HG02852 (cell line): Measurements from ENCODE around the gene PTOV1.

Experiments used
- ATAC-seq: cut with Tn5 transposase; IDR thresholded peaks from one replicate; pipeline ENCODE4 v1.9.1; 2021; ENCODE audit warnings: mild to moderate bottlenecking, moderate library complexity; ENCODE audit not compliant: unreplicated experiment

PTOV1 gene

DNA sequence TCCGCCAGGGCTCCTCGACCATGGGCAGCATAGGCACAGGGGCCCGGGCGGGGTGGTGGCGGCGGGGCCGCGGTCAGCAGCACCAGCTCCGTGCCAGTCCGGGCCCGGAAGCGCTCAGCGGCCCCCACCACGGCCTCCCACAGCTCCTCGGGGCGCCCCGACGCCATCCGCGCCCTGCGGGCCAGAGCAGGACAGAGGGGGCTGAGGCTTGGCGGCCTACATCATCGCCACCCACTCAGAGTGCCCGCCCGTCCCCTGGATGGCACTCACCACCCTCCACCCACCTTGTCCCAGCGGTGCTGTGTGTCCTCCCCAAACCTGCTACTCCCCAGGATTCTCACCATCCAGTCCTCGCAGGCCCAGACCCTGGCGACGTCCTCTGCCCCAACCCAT lies 22.2 kb downstream of the PTOV1 start:
- no peak for ATAC-seq

DNA sequence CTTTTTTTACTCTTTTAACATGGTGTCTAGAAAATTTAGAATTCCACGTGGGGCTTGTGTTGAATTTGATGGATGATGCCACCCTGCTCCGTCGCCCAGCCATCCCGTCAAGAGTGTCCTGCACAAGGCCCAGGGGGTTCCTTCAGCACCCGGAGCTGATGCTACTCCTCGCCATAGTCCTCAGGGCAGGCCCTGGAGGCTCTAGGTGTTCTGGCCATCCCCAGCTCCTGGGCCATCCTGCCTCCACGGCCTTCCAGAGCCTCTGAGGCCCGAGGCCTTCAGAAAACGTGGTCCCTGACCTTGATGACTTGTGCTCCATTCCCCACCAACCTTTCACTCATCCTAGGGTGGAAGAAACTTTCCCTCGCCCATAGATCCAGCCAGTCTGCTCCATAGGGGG lies 22.9 kb downstream of the PTOV1 start:
- ATAC-seq: no peak

DNA sequence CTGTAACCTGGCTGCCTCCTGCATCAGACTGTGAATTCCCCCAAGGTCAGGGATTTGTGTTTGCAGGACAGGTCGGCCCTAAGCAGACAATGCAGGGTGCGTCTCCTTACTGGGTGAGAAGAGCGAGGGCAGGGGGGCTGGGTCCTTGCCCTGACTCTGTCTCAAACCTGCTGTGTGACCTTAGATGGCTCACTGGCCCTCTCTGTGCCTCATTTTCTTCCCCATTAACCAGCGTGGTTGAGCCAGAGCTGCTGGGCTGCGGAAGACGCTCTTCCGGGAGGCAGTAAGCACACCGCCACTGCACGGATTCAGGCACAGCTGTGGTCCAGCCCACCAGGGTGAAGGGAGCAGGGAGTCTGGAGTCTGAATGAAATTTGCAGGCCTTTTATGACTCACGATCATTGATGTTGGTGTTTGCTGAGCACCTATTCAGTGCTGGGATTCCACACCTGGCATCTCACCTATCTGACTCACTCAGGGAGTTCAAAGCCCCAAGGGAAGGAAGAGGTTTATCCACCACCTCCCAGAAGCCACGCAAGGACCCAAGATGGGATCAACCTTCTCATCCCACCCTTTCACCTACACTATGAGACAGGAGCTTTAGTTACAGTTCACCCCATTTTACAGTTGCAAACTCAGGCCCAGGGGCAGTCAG lies 23.7 kb downstream of the PTOV1 start:
- ATAC-seq: no peak

DNA sequence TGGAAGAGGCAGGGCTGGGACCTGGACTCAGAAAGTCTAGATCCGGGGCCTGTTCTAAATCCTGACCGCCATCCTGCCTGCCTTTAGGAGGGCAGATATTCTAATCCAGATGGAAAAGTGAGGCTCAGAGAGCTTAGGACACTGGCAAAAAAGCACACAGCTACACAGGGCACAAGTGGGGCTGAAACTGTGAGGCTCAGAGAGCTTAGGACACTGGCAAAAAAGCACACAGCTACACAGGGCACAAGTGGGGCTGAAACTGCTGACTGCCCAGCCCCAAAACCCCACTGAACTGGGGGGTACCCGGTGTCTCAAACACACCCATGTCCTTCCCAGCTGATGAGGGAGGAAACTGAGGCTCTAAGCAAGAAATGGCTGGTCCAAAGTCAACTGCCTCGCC lies 24.2 kb downstream of the PTOV1 start:
- no peak for ATAC-seq

DNA sequence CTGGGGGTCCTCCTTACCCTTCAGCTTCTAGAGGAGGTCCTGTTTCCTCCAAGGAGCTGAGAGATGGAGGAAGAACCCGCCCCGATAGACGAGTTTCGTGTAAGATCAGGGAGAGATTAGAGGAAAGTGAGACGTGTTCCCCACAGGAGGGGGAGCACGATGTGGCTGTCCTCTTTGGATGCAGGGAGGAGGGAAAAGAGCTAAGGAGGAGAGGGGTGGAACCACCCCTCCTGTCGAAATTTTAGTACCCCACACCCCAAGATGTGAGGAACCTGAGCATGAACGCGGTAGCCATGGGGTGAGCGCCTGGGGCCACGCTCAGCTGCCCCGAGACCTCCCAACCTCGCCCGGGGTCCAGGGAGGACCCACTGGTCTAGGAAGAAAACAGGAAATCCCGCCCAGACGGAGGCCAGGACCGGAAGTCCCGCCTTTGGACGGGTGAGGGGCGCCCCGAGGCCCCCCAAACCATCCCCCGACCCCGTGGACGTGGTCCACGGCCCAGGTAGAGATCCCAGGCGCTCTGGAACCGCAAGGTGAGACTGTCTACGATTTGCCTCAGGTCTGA lies 25.0 kb downstream of the PTOV1 start:
- no peak for ATAC-seq

DNA sequence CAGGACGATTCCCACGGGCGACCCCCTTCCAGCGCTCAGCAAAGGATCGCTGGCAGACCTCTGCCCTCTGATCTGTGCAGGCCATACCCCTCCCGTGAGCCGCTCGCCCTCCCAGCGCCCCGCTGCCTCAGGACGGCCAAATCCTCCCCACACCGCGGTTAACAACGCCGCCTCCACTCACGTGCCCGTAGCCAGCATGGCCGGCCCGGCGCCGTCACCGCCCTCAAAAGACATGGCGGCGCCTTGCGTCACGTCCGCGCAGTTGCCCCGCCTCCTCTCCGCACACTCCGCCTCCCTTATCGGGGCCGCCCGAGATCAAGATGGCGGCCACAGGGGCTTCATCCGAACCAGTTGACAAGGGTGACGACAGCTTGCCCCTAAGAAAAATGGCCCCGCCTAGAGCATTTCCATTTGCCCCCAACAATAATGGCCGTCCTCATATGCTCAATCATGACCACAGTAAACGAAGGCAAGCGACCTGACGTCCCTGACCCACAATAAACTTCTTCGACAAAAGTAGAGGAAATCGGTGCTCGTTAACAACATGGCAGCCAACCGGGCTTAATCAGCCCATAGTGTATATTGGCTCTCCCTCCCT lies 25.6 kb downstream of the PTOV1 start:
- ATAC-seq: peak; percentile 41

DNA sequence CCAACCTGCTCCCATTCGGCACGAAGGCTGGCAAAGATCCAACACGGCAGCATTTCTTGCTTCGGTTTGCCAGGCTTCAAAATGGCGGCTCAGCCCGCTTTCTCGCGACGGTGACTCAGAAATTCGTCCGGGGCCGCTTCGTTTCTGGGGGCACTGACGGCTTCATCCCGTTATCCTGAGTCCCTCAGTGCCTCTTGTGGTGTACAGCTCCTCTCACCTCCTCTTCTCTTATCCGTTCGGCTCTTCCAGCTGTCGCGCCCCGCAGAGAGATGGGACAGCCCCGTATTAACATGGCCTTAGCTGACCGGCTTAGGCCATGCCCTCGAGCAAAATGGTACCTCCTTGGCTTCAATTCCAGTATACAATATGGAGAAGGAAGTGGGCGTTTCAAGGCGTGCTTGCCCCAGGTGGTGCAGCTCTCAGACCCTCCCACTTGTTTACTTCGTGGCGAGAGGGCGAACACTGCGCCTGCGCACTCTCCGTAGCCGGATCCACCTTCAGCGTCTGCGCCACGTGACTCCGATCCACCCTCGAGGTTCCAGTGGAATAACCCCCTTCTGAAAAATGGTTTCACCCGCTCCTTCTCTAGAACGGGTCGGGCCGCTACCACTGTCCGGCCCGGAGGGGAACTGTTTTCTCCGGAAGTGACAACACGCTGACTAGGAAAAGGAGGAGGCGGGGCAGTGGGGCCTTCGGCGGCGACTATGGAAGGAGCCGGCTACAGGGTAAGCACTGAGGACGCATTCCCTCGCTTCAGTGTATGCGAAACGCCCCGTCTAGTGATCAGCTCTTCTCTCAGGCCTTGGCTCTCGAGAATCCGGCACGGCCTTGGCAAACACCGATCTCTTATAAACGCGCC lies 26.3 kb downstream of the PTOV1 start, which contains the start of the genes AKT1S1 and TBC1D17:
TSS of gene AKT1S1 (minus strand) at position 336 of the 859 bp plus-strand sequence. CDS start 4,060 bp downstream, outside the sequence.
TSS of gene TBC1D17 (plus strand) at position 683 of the 859 bp plus-strand sequence. CDS start at position 705, 22 bp downstream.
- ATAC-seq: peak; percentile 55

DNA sequence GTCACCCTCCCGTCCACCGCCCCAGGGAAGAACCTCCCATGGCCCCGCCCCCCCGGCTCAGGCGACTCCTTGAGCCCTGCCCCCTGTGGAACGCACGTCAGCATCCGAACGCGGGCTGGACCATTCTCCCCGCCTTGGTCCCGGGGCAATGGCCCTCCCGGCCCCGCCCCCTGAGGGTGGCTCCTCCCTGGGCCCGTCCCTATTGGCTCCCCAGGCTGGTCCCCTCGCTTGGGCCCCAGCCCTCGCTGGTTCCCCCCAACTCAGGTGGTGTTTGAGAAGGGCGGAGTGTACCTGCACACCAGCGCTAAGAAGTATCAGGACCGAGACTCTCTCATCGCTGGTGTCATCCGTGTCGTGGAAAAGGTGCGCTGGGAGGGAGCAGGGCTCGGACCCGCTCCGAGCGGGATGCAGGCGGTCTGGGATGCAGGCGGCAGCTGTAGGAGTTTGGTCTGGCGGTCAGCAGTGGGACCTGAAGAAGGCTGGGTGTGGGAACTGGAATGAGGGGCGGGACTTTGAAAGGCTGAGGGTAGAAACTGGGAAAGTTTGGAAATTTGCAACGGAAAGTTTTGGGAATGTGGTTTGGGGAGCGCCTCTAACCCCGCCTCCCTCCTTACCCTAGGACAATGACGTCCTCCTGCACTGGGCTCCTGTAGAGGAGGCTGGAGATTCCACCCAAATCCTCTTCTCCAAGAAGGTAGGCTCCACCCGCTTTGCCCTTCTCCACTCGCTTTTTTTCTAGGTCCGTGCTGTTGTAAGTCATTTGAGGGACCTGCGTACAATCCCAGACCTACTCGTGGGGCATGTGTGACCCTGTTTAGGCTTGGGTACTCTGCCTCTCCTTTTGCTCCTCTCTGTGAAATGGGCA lies 27.2 kb downstream of the PTOV1 start:
- ATAC-seq: peak; percentile 50

DNA sequence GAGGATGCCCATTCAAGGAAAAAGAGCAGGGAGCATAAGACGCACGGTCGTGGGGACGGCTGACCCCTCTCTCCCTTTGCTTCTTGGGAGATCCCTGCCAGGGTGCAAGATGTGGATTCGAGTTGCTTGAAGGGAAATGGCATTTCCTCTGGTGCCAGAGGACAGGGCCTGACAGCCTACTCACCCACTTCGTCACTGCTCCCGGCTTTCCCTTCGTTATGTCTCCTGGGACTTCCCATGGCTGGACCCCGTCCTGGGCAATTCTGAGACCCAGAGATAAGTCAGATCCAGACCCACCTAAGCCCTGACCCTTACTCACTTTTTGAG lies 27.7 kb downstream of the PTOV1 start:
- ATAC-seq: no peak

DNA sequence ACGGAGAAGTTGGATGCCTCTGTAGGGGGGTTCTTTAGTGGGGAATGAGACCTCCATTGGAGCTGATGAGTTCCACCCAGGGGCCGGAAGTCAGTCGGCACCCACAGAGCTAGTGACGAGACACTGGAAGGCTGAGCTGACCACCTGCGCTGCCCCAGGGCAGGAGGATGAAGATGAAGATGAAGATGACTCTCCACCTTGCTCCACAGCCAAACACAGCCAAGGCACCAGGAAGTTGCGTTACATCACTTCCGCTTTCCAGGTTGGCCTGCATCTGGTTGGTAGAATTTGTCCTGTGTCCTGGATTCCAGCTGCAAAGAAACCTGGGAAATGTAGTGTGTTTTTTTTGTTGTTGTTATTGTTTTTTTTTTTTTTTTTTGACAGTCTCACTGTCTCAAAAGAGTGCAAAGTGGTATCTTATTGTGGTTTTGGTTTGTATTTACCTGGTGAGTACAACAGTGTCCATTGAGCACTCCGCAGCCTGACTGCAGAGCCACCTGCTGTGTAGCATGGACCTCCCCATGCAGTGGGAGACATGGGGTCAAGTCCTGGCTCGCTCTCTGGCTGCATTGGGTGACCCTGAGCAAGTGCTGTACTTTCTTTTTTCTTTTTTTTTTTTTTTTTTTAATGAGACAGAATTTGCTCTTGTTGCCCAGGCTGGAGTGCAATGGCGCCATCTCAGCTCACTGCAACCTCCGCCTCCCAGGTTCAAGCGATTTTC lies 28.4 kb downstream of the PTOV1 start:
- no peak for ATAC-seq

DNA sequence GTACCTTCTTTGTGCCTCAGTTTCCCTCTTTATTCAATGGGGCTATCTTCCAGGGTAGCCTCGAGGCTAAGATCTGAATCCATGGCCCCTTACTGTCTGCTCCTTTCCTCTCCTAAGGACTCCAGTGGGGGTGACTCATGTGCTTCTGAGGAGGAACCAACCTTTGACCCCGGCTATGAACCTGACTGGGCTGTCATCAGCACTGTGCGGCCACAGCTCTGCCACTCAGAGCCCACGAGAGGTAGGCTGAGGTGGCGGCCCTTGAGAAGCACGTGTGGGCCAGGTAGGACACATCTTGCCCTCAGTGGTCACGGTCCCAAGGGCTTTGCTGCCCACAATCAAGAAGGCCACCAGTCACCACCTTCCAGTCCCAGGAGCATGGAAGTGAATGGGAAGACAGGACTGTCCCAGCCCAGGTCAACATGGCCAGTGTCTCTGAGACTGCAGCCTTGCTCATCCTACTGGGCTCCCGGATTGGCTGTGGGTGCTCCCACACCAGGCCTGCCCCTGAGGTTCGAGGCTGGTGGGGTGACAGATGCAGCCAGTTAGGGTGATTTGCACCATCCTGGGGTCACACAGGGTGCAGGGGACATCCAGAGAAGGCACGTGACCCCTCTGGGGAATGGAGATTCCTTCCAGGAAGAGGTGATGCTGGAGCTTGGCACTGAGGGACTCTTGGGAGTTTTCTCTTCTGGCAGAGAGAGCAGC lies 29.4 kb downstream of the PTOV1 start:
- no peak for ATAC-seq

DNA sequence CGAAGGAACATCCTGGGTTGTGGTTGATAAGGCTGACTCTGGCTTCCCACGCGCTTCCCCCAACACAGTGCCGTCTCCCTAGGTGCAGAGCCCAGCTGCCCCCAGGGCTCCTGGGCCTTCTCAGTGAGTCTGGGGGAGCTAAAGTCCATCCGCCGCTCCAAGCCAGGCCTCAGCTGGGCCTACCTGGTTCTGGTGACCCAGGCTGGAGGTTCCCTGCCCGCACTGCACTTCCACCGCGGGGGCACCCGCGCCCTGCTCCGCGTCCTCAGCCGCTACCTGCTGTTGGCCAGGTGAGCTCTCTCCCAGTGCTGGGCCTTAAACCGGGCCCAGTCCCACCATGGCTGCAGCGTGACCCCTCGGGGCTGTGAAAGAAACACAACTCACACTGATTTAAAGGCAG lies 30.2 kb downstream of the PTOV1 start:
- no peak for ATAC-seq

DNA sequence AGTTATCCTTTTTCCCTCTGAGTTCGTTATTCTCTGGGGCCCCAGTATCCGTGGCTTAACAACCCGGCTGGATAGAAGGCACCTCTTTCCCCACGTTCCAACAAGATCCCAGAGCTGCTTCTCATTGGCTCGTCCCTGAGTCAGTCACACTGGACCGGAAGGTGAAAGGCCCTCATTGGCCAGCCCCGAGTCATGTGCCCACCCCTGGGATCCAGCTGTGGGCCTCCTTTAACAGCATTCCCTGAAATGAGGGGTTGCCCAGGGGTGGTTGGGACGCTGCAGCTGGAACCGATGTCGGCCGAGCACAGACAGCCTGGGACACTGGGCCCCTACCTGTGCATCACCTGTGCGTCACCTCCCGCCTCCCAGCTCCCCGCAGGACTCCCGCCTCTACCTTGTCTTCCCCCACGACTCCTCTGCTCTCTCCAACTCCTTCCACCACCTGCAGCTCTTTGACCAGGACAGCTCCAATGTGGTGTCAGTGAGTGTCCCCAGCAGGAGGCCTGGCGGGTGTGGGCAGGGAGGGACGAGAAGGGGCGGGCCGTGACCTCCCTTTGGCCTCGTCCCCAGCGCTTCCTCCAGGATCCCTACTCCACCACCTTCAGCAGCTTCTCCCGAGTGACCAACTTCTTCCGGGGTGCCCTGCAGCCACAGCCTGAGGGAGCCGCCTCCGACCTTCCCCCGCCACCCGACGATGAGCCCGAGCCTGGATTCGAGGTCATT lies 30.9 kb downstream of the PTOV1 start:
- no peak for ATAC-seq

DNA sequence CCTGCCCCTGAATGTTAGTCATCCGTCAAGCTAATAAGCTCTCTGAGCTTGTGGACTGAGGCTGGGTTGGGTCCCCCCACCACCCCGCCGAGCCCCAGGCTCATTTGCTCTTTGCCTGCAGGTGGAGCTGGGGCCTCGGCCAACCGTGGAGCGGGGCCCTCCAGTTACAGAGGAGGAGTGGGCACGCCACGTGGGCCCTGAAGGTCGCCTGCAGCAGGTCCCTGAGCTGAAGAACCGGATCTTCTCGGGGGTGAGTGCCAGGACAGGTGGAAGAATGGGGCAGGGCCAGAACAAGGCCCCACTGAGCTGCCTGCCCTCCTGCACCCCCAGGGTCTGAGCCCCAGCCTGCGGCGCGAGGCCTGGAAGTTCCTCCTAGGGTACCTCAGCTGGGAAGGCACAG lies 31.7 kb downstream of the PTOV1 start:
- ATAC-seq: no peak

DNA sequence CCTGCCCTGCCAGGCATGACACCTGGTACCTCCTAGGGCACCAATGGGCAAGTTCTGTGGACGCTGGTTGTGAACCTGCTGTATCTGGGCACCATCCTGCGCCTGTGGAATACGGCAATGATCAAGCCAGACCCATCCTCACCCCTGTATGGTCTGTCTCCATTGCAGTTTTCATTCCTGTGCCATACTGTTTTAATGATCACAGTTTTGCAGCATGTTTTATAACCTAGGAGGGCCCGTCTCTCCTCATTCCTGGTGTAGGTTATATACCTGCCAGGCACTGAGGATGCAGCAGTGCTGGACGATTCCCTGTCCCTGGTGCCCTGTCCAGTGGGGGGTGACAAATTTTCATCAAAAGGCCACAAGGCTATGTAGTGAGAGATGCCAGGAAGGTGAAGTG lies 32.1 kb downstream of the PTOV1 start:
- ATAC-seq: no peak

DNA sequence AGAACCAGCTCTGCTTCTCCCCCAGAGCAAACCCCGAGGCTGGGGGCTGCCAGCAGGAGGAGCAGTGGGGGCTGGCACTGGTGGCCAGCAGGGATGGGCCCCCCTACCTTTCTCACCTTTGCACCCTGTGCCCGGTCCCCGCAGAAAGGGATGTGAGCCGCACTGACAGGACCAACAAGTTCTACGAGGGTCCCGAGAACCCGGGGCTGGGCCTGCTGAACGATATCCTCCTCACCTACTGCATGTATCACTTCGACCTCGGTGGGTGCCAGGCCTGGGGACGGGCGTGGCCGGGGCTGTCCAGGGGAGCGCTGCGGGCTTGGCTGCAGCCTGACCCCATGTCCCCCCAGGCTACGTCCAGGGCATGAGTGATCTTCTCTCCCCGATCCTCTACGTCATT lies 33.1 kb downstream of the PTOV1 start:
- ATAC-seq: no peak

DNA sequence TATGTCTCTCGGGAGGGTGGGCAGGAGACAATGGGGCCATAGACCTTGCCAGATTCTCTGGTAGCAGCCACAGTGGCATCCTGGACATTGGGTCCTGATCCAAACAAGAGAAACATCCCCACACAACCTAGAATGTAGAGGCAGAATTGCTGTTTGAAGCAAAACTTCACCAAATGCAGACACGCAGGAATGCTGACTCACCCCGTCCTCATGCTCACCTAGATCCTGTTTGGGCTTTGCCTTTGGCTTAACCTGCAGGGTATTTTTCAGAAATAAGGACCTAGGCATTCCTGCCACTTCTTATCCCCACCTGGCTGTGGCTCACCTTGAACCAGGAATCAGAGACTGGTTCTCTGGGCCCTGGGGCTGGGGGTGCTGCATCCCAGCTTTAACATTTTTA lies 33.8 kb downstream of the PTOV1 start:
- no peak for ATAC-seq

DNA sequence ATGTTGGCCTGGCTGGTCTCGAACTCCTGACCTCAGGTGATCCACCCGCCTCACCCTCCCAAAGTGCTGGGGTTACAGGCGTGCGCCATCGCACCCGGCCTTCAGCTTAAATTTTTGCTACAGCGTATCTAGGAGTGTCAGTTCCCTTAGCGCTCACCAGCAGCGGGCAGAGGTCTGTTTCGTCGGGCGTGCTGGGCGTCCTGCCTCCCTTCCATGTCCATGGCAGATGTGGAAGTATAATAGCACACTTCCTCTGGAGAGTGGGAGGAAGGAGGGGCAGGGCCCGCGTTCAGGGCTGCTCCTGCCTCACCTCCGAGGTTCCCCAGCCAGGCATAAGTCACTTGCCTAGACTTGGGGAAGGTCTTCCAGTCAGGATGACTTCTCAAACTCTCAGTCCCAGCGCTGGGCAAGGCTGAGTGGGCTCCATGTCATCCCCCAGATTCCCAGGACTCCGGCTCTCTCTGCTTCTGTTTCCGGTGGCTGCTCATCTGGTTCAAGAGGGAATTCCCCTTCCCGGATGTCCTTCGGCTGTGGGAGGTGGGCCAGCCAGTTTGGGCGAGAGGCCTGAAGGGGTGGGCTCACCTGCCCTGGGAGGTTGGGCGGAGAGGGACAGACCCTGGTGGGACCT lies 36.2 kb downstream of the PTOV1 start:
- no peak for ATAC-seq
